A172 (cell line): ENCODE data around the gene BLOC1S5. TPM values are rescaled to one million over a fixed set of nuclear protein-coding genes. Genes with fewer than 3 reads are reported as not detected.
"Not testable (repeated sequence)": the region's sequence is repeated elsewhere in the genome, so short reads cannot be mapped to it uniquely, and the experiment has no call there.

Experiments
- DNase-seq: peaks from one replicate; pipeline ENCODE4 v3.0.0-alpha.2; 2015; ENCODE audit warnings: low spot score
- total RNA-seq: library from RNA; depleted of rRNA; stranded (reverse); fragments of >200 nt; shearing (Covaris generic); gene quantifications from 2 replicates; pipeline ENCODE4 v1.2.3, GENCODE V29; 2014

The BLOC1S5 gene
- total RNA-seq, 1 experiment from 2014 or later: 13.2 TPM

DNA sequence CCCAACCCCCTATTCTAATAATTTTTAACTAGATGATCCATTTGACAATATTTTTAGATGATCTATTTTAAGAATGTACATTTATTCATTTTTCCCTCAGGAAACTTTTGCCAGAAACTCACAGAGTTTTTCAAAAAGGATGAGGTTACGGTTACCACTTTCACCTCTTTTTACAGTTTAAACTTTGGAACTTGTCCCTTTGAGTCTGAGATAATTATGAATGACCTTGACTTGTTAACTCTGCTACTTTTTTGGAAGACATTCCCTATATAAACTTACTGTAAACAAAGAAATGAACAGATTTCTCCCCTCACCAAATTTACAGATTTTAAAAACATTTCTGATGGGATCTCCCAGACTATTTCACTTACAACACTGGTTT lies 18.4 kb upstream of the BLOC1S5 start:
- no peak for DNase-seq

DNA sequence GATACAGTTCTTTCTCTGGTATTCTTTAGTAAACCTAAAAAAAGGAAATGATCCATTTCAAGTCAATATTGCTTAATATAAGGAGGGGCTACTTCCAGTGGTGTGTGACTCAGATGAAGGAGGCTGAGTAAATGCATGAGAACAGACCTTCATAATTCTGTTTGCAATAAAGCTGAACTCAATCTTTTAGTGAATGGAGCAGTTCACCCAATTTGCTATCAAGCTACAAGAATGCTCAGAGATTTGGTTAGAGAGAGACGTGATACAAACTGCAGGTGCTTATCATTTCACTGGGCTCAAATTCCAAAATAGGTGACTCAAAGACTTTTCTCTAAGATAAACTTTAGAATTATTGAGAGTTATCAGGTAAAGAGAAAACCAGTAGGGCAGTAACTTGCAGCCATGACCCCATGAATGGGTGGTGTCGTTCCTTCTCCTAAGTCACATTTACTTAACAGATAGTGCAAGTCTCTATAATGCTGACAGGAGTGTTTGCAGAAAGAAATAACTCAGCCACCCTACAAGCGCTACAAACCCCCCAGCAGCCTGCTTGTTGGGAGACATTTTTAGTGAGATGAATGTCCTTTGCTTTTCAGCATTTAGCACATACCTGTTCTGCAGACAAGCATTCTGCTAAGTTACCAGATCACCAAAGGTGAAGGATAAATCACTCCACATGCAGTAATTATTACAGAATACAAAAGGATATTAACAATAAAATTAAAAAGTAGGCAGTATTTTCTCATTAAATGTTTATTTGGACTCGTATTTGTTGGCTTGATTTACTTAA lies 16.4 kb upstream of the BLOC1S5 start:
- DNase-seq: no peak

- DNase-seq: no peak
These were observed 14.9 kb upstream of the BLOC1S5 start for GRCh38 chr6:8079126-8079525.

DNA sequence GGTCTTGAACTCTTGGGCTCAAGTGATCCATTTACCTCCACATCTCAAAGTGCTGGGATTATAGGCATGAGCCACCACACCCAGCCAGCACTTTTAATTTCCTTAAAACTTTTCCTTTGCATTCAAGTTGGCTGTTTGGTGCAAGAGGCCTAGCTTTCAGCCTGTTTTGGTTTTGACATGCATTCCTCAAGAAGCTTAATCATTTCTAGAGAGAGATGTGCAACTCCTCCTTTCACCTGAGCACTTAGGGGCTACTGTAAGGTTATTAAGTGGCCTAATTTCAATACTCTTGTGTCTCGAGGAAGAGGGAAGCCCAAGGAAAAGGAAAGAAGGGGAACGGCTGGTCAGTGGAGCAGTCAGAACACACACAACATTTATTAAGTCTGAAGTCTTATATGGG lies 13.8 kb upstream of the BLOC1S5 start:
- no peak for DNase-seq

GRCh38 chr6:8075704-8076103 lies 11.5 kb upstream of the BLOC1S5 start:
- DNase-seq: no peak

DNA sequence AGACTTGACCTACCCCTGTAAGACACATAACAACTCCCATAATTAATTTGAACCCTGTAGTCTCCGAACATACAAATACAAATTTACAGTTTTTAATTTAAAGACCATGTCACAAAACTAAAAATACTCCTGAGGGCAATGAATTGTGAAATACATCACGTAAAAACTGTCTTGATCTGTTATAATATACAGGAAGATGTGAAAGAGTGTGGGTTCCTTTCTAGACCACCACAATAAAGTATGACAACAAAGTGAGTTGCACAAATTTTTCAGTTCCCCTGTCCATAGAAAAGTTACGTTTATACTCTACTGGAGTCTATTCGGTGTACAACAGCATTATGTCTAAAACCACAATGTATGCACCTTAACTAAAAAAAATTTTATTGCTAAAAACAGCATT lies 11.0 kb upstream of the BLOC1S5 start:
- no peak for DNase-seq

GRCh38 chr6:8074213-8074612 lies 10.0 kb upstream of the BLOC1S5 start:
- no peak for DNase-seq

DNA sequence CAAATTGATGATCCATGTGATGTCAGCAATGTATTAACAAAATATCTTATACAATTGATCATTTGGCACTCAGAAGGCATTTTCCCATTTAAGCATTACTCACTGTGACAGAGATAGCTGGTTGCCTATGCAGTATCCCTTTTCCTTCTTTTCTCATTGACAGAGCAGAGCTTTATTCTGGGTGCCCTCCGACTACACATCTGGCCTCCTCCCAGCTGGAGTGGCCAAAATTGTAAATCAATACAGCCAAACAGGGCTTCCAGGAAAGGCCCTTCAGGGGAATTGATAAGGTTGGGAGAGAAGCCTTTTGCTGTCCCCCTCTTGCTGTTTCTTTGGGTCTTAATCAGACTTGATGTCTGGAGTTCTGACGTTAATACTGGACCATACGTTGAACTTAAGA lies 9.6 kb upstream of the BLOC1S5 start:
- no peak for DNase-seq

DNA sequence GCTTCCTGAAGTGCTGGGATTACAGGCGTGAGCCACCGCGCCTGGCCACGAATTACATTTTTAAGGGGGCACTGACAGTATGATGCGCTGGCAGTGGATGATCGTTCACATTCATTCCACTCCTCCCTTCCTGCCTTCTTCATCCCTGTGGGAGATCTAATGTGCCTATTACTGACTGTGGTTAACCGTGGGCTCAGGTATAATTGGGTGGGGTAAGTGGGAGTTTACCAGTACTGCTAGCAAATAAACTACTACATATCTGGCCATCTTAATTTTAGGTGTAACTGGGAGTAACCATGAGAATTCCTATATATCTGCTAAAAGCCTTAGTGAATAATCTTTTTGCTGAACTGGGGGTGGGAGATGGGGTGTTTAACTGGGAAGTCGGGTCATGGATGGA lies 6.5 kb upstream of the BLOC1S5 start:
- no peak for DNase-seq

DNA sequence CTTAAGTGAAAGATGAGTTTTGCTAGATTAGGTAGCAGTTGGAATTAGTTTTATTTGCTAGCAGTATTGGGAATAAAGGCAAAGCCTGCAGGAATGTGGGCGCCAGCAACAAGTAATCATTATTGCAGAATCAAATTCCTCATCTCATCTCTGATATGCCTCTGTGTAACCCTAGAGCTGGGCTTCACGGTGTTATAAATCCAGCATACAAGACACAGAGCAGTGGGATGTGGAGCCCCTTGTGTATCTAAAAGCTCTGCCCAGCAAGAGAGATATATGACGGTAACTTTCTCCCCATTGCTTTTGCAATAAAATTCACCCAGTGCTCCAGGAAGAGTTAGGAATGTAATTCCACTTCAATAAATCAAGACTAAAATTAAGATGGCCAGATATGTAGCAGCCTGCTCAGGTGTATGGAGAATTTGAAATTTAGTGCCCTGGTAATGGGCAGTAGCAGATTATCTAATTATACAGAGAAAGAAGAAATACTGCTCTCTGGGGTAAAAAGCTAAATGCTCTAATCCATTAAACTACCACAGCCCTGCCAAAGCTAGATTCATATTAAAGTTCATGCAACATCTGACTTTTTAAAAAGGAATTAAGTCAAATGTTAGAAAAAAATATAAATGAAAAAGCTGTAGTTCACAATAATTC lies 5.6 kb upstream of the BLOC1S5 start:
- DNase-seq: no peak

GRCh38 chr6:8069151-8069550 lies 5.0 kb upstream of the BLOC1S5 start:
- no peak for DNase-seq

DNA sequence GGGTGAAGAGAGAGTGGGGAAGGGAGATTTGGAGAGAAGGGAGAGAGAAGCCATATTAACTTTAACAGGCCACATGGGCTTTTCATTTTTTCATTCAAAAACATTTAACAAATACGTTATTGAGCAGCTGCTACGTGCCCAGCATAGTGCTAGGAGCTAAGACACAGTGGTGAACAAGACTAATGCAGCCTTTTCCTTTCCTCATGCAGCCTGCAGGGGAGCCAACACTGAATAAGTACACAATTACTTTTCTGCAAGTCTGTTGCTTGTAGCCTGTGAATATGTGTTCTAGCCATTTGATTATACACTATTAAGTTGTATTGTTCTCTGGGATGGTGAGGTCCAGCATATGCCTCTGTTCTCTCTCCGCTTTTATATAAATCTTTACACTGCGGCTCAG lies 1.9 kb upstream of the BLOC1S5 start:
- DNase-seq: no peak

DNA sequence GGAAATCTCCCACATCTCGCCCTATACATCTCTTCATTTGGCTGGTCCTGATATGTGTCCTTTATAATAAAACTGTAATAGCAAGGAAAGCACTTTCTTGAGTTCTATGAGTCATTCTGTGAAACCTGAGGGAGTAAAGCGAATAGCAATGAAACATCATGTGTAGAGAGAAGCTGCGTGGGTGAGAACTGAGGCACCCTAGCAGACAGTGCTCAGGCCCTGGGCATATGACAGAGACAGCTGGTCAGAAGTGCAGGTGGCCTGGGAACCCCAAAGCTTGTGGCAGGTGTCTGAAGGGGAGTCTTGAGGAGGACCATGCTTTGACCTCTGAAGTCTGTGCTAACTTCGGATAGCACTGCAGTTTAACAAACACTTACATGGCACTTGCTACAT lies 1.3 kb upstream of the BLOC1S5 start:
- DNase-seq: no peak

DNA sequence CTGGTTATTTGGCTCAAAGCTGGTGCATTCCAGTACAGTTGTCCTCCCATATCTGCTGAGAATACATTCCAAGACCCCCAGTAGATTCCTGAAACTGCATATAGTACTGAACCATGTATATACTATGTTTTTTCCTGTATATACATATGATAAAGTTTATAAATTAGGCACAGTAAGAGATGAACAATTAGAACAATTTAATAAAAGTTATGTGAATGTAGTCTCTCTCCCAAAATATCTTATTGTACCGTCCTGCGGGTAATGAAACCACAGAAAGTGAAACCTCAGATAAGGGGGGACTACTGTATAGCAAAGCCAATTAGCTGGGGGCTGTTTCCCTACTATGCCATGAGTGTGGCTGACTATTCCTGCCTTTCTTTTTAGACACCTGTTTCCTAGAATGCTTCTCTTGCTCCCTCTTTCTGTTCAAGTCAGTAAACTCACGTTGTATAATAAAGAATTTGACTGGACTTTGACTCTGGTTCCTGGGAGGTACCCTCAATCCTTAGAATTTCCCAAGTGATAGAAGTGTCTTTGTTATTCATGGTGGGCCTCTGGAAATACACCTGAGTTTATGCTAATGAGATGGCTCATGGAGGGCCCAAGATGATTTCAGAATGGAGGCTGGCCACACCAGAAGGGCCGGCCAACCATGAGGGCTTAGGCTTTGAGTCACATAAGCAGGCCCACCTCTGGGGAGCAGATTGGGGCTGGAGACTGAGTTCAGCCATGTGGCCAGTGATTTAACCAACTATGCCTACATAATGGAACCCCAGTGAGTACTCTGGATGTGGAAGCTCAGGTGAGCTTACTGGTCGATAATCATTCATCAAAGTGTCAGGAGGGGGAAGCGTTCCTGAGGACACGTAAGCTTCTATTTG lies 689 bp upstream of the BLOC1S5 start:
- peak; percentile 13 for DNase-seq

DNA sequence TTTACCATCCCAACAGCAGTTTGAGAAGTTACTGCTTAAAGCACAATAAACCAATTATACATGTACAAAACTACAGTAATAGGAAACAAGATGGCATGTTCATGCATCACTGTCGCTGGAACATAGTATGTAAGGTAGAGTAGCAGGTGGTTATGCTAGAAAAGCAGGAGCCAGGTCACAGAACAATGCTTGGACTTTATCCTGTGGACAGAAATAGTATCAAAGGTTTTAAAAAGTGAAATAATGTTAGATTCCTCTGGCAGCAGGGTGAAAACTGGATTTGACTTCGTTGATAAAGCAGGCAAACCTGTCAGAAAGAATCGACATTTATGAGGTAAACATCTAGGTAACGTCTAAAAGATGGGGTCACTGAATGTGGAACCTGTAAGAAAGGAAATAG lies 2.5 kb downstream of the BLOC1S5 start:
- DNase-seq: no peak

DNA sequence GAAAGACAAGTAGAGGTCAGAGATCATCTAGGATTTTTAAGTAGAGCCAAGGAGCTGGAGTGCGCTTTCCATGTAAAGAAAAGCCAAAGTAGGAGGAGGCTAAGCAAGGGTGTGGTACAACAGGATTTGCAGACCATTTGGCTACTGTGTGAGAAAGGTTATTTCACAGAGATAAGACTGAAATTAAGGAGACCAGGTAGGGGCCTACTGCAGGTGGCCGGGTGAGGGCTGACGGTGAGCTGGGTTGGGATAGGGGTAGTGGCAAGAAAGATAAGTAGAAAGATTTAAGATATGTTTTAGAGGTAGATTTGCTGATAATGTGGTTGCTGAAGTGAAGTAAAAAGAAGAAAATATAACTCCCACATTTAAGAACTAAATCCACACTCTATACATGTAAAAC lies 3.8 kb downstream of the BLOC1S5 start:
- no peak for DNase-seq

DNA sequence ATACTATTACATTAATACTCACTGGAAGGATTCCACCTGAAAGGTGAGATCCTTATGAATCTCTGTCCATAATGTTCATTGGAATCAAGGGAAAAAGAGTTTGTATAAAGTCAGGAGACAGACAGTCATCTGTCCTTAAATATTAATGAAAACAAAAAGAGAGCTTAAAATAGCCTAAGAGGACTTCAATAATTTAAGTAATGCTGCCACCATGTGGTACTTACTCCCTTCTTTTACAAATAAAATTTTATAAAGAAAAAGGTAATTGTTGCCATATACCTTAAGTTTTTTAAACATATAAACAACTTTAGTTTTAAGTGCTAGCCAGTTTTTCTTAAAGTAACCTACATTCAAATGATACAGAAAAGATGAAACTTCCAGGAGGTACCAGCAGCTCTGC lies 5.1 kb downstream of the BLOC1S5 start:
- DNase-seq: peak; percentile 14

- DNase-seq: no peak
These were observed 6.4 kb downstream of the BLOC1S5 start for GRCh38 chr6:8057793-8058192.

DNA sequence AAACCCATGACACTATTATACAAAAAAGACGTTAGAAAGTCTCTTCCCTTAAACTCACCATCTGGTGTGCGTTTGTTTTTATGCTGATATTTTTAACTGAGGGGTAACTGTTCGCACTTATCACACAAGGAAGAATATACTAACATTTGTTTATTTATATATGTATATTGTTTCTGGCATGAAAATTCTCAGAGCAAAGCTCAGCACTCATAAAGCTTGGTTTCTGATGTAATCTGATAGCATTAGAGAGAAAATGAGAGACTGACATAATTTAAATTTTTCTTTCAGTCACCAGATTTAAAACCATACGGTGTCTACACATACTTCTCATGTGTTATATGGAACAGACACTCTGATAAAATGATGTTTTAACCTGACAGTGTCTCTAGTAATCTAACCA lies 6.9 kb downstream of the BLOC1S5 start:
- no peak for DNase-seq

DNA sequence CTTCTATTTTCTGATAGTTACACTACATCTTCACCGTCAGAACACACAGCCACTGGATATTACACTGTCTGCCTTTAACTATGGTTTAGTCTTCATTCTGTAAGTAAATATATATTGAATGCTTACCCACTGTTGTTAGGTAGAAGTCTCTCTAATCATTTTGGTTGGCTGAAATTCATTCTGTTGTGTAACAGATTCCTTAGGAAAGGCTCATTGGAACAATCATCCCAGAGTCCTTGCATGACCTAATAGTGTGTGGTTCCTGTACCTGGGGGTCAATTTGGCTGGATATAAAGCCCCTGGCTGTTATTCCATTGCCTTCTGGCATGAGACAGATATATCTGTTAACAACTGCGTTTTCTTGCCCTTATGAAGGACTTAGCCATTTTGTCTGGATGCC lies 9.9 kb downstream of the BLOC1S5 start:
- no peak for DNase-seq

DNA sequence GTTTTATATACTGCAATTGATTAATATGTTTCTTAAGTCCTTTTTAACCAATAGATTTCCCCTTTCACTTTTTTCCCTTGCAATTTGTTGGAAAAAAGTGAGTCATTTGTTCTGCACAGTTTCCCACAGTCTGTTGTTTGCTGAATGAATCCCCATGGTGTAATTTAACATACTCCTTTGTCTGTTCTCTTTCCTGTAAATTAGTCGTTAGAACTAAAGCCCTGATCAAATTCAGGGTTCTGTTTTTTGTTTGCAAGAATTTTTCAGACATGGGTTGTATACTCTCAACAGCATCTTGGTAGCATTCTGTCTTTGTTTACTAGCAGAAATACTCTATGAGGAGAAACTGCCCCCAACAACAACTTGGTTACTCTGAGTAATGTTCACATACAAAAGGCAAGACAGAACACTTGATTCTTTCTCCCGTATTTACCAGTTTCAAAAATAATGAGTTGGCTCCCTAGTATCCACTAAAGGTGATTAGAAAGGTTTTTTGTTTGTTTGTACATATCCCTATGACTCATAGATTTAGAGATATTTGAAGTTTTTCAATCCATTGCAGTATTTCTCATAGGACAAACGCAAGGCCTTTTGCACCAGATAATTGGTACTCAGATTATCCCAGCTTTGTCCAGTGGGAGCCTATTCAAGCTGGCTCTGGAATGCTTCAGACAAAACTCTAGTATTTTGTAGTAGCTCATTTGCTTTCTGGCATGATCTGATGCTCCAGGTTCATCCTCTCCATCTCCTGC lies 16.5 kb downstream of the BLOC1S5 start:
- no peak for DNase-seq

DNA sequence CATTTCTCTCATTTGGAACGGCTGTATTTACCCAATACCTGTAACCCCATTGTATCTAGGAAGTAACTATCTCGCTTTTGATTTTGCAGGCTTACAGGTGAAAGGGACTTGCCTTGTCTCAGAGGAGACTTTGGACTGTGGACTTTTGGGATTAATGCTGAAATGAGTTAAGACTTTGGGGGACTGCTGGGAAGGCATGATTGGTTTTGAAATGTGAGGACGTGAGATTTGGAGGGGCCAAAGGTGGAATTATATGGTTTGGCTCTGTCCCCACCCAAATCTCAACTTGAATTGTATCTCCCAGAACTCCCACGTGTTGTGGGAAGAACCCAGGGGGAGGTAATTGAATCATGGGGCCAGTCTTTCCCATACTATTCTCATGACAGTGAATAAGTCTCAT lies 18.4 kb downstream of the BLOC1S5 start:
- not testable (repeated sequence) for DNase-seq
